ENCODE results near the gene MARK1.

MARK1 gene

DNA sequence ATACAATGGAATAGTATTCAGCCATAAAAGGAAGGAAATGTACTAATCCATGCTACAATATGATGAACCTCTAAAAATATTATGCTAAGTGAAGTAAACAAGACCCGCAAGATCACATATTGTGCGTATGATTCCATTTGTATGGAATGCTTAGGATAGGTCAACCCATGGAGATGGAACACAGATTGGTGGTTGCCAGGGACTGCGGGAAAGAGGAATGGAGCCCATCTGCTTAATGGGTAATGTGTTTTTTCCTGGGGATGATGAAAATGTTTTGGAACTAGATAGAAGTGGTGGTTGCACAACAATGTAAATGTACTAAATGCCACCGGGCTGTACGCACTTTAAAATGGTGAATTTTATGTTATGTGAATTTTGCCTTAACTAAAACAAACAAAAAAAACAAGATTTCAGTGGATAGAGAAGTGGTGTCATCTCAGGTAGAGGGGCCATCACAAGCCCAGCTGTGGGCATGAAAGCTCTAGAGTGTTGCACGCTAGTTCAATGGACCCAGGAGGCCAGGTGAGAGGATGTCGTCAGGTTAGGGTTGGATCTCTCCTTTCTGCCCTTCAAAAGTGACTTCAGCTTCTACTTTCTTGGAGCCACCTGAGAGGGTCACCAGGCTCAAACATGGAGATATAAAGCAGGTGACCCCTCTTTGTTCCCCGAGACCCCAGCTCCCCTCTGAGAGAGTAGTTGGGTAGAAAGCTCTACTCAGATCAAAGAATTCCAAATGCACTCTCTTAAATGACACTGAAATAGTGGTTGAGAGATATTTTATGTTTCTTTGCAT, 164.7 kb downstream of the MARK1 start:
- no peak for DNase-seq

DNA sequence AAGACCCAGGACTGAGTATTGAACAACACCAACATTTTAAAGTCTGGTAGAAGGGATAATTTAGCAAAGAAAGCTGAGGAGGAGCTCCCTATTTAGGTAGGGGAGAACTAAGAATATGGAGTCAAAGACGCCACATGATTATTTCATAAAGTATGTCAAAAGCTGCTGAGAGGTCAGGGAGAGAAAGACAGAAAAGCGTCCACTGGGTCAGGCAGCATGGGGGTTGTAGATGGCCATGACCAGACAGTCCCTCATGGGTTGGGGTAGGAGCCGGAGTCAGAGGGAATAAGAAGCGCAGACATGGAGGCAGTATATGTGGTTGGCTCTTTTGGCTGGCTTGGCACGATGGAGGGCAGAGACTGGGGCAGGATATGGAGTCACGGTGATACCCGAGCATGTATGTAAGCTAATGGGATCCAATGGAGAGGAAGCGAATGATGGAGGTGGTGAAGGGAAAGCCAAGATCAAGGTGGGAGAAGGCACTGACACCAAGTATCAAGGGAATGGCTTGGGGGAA, 167.0 kb downstream of the MARK1 start:
- no peak for DNase-seq

DNA sequence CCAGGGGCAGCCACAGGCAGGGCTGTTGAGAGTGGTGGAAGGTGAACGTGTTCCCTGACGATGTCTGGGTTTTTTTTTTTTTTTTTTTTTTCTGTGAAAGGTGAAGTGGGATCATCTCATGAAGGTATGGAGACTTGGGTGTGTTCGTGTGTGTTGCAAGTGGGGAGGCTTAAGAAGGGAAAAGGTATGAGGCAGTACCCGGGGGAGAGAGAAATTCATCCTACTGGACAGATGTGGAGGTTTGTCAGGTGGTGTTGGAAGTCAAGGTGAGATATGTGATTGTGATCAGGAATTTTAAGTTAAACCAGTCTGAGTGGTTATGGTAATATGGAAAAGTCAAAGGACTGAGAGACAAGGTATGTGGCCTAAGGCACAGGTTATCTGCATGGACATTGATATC, 167.5 kb downstream of the MARK1 start:
- no peak for DNase-seq

DNA sequence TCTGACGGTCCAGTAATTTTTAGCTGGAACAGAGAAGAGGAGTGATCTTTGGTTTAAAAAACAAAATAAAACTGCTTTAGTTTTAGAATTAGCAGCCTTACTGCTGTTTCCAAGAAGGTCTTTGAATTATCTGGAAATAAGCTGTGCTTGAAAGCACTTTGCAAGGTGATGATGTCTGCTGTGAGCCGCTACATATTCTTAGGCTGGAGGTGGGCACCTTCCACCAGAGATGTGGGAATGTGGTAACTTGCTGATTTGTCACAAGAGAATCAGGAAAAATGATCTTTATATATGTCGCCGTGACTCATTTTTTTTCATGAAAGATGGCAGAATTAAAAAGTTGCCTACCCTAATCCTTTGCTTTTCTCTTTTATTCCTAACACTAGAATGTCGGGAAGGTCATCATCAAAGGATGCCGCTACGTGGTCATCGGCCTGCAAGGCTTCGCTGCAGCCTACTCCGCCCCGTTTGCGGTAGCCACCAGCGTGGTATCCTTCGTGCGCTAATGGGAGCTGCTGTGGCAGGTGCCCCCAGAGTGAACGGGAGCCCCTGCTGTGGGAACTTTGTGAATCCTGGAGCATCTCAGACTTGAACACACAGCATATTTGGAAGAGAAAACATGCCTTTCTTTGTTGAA, 168.4 kb downstream of the MARK1 start:
- DNase-seq: no peak

DNA sequence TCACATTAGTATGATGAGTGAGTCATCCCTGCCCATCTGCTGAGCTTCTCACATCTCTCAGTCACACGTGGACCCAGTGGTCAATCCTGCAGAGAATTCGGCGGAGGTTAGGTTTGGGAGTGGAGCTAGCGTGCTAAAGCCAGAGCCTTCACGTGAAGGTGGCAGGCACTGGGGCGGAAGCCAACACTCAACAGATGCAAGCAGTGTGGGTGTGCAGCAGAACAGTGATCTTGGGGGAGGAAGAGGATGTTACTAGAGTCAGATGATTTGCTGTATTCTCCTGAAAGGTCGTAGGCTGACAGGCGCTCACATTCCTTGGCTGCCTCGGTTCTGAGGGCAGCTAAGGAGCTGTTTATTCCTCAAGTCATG, 168.9 kb downstream of the MARK1 start:
- DNase-seq: no peak

DNA sequence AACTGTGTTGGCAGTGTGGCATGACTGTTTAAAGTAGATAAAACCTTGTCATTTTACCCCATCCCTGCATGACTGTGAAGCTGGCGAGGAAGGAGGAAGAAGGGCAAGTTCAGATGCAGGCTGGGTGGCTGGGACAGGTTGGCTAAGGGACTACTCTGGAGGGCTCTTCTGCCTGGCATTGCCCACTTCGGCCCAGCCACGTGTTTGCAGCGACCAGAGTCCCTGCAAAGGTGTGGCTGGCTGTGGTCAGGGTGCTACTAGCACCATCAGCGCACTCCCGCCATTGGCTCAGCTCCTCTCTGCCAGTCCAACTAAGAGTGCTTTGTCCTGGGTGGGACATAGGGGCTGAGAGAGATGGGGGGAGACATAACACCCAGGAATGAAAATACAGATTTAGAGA, 169.4 kb downstream of the MARK1 start:
- DNase-seq: no peak

DNA sequence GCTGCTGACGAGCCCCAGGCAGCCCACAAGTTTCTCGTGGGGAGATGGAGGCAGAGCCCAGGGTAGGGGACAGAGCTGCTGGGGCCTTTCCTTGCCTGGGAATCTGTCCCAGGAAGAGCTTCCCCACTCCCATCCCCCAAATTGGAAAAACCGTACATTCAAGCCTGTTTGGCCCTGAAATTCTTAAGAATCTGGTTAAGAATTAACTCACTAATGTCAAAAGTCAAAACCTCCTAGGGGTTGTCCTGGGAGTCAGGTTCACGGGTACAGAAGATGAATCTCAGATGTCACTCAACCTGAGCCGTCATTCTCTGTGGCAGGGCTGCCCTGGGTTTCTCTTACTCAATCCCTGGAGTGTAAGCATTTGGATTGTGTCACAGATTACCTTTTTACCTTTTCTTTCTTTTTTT, 170.7 kb downstream of the MARK1 start:
- no peak for DNase-seq

DNA sequence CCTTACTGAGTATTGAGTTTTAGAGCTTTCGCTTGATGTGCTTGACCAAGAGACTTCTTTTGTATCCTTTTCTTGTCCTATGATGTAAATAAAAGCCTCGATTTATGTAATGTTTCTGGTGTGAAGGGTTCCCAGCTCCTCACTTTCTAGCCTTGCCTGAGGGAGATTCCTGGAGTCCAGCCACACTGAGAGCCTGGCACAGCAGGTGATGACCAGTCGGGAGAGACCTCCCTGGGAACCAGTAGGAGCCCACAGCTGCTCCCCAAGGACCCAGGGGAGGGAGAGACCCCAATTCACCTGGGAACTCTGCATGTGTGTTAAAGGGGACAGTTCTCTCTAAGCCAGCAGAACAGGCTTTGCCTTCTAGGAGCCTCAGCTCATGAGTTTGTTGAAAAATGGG, 171.1 kb downstream of the MARK1 start:
- no peak for DNase-seq

DNA sequence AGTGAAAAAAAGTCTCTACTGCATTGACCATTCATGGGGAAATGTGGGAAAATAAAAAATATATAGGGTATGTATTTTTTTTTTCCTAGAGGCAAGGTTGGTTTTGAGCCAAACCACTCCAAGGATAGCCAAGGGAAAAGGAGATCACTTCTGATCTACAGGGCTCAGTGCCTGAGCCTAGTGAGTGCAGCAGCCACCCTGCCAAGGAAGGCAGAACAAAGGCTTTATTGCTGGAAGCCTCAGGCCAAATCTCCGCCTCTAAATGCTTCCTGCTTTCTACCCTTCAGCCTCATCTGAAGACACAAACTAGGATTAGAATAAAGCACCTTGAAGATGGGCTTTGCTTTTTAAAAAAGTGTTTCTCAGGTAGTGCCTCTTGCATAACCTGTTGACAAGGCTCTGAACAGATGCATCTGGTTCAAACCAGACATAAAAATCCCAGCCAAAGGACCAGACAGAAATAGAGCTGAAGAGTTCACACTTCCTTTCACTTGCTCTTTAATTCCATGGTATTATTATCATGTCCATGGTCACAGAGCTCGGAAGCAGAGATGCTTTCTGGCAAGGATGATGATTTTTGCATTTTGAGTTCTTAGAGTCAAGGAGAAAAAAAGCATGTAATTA, 172.7 kb downstream of the MARK1 start:
- no peak for DNase-seq

DNA sequence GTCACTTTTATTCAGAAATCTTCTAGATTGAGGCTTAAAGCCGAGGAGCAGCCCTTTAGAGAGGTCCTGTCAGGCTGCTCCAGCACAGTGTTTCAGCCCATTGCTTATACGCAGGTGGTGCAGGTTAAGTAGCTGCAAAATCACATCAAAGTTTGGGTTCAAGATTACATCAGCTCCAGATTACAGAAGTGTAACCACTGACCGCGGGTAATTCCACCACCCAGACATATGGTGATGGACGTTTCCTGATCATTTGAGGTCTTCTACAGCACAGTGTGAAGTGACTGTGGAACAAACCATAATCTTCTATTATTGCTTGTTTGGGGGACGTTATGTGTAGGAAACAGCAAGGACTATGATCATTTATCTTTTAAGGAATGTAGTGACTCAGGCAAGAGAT, 174.0 kb downstream of the MARK1 start:
- no peak for DNase-seq

DNA sequence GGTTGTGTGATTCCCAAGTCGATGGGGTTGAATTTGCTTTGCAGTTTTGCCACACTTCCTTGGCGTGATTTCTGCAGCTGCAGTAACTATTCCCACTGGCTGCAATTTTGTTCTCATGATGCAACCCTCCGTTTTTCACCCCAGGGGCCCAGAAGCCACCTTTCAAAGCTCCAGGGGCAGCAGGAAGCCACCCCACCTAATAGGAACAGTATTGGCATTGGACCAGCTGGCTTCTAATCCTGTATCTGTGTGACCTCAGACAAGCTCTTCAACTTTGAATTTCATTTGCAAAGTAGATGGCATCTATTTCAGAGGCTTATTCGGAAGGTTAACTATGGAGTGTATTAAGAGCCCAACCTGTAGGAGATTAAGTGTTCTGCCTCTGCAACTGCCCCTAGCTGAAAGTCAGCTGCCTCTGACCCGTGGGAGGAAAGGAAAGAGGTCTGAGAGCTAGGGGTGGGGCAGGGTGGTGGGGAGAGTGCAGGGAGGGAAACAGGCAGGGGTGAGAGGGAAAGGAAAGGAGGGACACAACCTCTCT, 174.9 kb downstream of the MARK1 start:
- DNase-seq: no peak

DNA sequence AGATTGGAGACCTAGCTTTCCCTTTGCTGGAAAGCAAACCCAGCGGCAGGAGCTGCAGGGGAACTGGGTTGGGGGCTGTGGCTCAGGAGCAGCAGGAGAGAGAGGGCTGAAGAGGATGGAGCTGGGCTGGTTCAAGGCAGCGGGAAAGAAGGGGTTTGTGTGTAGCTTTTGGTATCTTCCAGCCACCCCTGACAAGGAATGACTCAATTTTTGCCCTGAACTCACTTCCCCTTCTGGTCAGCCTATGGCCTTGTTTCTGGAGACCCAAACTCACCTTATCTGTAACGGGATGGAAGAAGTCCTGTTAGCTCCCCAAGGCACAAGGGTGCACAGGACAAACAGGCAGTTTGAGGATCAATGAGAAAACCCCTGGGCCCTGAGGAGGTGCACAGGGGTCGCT, 175.4 kb downstream of the MARK1 start:
- DNase-seq: no peak

DNA sequence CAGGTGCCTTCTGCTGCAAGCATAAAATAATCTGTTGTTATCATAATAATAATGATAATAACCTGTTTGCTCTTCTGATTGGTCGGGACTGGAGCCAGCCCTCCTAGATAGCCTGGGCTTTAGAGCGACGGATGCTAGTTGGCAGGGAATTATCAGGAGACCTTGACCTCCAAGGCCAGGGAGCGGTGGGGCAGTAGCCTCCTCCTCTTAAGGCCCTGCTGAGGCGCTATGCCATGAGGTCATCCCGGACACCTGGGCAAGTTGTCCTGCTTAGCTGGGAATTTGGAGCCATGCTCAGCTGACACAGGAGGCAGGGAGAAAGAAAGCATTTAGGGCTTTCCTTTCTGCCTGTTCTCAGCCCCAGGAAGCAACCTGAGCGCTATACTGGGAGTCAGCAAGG, 177.8 kb downstream of the MARK1 start:
- DNase-seq: no peak

DNA sequence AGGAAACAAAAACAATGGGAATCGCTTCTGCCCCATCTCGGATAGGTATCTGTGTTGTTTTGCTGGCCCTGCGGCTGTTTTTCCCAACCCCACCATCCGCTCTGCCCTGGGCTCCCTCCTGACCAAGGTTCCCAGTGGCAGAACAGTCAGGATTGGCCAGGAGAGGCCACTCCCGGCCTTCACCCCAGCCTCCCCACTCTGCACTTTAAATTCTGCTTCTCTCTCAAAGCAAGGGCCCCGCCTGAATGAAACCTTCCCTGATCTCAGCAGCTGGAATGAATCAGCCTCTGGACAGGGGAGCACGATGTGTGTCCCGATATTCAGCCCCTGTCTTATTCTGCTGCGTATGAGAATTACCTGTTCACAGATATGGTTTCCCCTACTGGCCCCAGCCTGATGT, 178.5 kb downstream of the MARK1 start:
- no peak for DNase-seq

DNA sequence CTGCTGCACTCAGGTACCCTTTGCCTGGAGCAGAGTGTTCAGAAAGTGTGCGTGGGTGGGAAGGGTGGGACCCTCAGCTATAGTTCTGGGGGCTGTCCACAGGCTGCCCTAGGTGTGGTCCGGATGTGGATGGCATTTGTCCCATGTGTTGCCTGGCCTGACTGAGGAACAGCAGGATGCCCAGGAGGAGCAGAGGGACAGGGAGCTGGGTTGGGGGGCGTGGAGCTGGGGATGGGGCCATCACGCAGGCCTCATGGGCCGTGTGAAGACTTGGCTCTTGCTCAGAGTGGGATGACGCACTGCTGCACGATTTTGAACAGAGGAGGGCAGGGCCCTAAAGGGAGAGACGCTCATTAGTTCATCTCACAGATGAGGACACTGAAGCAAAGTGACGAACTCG, 179.2 kb downstream of the MARK1 start:
- DNase-seq: no peak

DNA sequence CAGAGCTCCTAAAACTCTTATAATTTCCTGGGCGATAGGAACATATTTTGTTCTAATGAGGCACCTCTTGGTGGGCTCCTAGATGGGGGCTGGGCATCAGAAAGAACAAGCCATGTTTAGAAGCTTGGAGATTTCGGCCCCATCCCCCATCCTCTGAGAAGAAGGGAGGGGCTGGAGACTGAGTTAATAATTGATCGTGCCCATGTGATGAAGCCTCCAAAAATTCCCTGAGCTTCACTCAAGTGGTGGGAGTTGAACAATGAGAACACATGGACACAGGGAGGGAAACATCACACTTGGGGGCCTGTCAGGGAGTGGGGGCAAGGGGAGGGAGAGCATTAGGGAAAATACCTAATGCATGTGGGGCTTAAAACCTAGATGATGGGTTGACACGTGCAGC, 180.3 kb downstream of the MARK1 start:
- no peak for DNase-seq

DNA sequence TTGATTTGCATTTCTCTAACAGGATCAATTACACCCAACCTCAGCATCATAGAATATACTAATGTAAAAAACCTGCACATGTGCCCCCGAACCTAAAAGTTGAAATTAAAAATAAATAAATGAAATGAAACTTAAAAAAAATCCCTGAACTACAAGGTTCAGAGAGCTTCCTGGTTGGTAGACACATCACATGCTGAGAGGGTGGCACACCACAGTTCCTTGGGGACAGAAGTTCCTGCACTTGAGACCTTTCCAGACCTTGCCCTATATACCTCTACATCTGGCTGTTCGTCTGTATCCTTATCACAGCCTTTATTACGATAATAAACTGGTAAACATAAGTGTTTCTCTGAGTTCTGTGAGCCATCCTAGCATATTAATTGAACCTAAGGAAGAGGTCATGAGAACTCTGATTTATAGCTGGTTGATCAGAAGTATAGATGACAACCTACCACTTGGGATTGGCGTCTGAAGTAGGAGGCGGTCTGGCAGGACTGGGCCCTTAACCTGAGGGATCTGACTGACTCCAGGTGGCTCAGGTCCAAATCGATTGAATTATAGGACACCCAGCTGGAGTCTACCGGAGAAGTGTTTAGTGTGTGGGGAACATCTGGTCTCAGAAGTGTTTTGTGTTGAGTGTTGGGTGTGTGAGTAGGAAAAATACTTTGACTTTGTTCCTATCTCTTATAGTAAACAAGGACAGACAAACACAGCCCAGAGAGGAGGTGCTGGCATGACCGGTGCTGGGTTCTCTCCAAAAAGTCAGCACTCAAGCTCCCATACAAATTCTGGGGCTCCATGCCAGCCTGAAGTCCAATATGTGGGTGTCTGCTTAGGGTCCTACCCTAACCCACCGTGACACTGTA, 181.2 kb downstream of the MARK1 start:
- DNase-seq: no peak

DNA sequence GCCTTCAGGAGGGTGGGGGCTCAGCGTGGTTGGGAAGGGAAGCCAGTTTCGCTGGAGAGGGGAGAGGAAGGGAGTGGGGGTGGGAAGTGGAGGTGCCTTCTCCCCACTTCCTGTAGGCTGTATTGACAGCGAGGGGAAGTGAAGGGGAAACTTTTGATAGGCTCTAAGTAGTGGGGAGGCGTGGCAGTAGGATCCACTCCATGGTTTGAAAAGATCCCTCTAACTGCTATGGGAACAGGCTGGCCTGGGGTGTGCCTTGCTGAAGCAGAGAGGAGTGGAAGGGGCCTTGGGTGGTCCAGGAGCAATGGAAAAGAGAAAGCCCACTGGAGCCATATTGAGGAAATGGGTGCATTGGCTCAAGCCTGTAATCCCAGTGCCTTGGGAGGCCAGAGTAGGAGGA, 182.4 kb downstream of the MARK1 start:
- no peak for DNase-seq

DNA sequence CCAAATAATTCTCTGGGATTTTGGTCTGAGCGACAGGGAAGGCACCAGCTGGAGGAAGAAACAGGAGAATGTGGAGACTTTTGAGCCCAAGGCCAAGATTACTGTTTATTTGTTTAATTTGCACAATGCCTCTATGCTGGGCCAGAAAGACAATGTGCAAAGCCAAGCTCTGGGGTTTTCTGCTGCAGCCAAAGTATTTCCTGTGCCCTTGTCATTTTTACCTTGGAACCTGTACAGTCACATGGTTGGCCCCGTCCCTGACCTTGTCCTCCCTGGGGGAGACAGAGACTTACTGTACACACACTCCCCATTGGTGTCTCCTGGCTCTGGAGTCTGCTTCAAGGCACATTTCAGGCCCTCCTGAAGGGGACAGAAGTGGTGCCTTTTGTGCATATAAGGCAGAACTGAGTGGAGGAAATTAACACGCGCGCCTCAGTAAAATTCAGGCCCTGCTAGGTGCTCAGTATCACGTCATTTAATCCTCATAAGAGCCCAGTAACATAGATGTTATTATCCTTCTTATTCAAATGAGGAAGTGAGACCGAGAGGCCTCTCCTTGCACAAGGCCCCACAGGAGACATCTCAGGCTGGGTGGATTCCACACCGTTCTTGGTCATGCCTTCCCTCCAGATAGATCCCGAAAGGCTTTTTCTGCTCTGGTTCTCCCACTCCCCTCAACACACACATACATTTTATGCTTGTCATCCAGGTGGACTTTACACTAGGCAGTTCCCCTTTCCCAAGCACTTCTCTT, 183.3 kb downstream of the MARK1 start:
- no peak for DNase-seq
